Measurements from ENCODE around the gene APOO.

The APOO gene

DNA sequence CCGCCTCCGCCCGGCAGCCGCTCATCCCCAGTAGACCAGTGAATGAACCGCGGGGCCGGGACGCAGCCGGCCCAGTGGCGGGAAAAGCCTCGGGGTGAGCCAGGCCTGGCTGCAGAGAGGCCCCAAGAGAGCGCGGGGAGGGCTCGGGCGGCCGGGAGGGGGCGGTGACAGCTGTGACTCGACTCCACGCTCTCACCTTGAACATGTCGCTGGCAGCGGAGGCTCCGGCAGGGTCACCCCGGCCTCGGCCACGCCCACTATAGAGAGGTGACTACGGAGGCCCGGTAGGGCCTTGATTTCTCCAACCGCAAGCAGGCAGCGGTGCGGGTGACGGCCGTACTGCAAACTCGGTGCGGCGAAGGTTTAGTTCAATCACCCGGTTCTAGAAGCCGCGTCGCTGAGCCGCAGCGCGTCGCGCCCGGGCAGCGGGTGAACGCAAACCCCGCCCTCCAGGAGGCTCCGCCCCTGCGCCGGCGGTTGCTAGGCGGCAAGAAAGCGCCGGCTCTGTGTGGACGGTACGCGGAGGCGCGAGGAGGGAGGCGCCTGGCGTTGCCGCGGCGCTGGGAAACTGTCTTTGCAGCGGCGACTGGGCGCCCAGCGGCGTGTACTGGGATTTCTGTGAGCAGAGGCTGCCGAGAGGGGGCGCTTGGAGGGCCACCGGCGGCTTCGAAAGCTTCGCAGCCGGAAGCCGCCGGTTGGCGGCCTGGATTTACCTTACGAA is at the start of gene APOO, which contains the start of gene CXorf58:
TSS of gene APOO (minus strand) at position 441 of the 721 bp plus-strand sequence. CDS start at position 205, 236 bp downstream.
TSS of gene CXorf58 (plus strand) at position 509 of the 721 bp plus-strand sequence. CDS start 2,297 bp downstream, outside the sequence.
- DNase-seq (ENCODE audit: low read depth) = peak; percentile 91
- TF ChIP-seq, protein P1, sequence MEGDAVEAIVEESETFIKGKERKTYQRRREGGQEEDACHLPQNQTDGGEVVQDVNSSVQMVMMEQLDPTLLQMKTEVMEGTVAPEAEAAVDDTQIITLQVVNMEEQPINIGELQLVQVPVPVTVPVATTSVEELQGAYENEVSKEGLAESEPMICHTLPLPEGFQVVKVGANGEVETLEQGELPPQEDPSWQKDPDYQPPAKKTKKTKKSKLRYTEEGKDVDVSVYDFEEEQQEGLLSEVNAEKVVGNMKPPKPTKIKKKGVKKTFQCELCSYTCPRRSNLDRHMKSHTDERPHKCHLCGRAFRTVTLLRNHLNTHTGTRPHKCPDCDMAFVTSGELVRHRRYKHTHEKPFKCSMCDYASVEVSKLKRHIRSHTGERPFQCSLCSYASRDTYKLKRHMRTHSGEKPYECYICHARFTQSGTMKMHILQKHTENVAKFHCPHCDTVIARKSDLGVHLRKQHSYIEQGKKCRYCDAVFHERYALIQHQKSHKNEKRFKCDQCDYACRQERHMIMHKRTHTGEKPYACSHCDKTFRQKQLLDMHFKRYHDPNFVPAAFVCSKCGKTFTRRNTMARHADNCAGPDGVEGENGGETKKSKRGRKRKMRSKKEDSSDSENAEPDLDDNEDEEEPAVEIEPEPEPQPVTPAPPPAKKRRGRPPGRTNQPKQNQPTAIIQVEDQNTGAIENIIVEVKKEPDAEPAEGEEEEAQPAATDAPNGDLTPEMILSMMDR (IDR thresholded peaks at IDR 0.05; ENCODE audit: insufficient read depth, low read depth, low read length, missing control alignments) = peak; percentile 73
- peak within 1 kb of the TSS; percentile 64 for H3K4me3 ChIP-seq (ENCODE audit: low read length)

DNA sequence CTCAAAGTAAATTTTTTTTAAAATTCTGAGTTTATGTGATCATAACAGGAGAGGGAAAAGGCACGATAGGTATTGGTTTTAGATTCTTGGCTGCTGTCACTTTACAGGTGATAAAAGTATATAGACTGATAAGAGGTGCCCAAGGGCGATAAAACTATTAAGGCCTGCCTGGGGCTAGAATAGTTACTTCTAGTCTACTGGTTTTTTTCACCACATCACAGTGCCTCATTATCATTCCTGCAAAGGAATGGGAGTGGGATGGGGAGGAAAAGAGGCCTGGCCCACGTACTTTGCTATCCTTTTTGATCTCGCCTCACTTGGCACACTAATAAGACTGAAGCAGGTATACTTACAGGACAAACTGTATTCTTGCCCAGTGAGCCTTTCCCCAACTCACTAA is 46.7 kb upstream of the APOO start:
- H3K4me3 ChIP-seq (ENCODE audit: low read length) = no peak overlapping the region
- no peak for DNase-seq (ENCODE audit: low read depth)
- TF ChIP-seq, protein P1 (IDR thresholded peaks at IDR 0.05; ENCODE audit: insufficient read depth, low read depth, low read length, missing control alignments) = no peak

DNA sequence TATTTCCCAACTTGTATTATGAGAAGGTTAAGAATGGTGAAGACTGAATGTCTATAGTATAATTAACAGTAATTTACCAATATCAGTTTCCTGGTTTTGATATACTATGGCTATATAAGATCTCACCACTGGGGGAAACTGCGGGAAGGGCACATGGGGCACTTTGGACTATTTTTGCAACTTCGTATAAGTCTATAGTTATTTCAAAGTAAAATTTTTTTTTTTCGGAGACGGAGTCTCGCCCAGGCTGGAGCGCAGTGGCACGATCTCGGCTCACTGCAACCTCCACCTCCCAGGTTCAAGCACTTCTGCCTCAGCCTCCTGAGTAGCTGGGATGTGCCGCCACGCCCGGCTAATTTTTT is 46.2 kb upstream of the APOO start:
- H3K4me3 ChIP-seq (ENCODE audit: low read length) = no peak overlapping the region
- DNase-seq (ENCODE audit: low read depth) = no peak
- TF ChIP-seq, protein P1 (IDR thresholded peaks at IDR 0.05; ENCODE audit: insufficient read depth, low read depth, low read length, missing control alignments) = no peak

DNA sequence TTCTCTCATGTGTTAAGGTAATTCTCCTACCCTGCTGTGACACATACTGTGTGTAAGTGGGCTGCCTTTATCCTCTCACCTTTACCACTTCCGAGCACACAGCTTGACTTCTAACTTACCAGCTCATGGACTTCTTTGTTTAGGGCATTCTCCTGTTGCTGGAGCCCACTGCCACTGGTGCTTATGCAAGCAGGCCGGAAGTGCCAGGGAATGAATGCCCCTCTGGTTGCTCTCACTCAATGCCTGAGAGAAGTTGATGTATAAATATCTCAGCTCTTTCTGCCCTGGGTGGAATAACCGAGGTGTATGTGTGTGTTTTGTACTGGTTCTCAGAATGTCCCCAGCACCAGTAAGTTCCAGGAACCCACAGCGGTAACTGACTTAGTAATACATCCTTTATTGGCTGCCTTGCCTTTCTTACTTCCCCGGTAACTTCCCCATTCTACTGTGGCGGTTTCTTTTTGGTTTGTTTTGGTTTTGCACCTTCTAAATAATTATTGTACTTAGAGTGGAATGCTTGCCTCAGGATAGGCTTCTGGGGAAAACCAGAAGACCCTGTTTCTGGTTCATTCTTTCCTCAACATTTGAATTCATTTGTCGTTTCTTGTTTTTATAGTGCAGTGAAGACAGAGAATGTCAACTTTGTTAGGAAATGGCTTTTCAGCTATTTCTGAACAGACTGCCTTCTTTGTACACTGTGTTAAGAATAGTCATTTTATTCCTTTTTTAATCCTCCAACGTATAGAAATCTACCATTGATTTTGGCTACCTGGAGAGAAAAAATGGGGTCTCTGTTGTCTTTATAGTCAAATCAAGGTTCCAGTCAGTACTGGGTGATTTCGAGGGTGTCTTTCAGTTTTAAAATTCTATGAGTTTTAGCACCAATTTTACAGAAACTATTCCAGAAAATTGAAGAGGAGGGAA is 45.5 kb upstream of the APOO start:
- no peak for DNase-seq (ENCODE audit: low read depth)

DNA sequence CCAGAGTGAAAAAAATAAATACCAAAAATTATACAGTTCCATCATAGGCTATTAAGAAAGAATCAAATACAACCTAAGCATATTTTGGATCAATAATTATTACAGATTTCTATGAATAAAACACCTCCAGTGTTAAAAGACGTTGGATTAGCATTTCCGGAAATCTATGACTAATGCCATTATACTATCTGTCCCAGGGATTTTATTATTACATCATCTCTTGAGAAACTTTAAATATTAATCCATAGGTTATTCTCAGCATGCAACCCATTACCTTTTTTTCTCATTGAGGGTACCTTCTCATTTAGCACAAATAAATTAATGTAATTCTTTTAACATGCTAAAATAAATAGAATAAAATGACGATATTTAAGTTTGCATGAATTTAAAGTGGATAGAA is 44.7 kb upstream of the APOO start:
- H3K4me3 ChIP-seq (ENCODE audit: low read length) = no peak overlapping the region

More for the DNA sequence above, 45.5 kb upstream of the APOO start:
- H3K4me3 ChIP-seq (ENCODE audit: low read length) = no peak overlapping the region
- TF ChIP-seq, protein P1 (IDR thresholded peaks at IDR 0.05; ENCODE audit: insufficient read depth, low read depth, low read length, missing control alignments) = no peak

DNA sequence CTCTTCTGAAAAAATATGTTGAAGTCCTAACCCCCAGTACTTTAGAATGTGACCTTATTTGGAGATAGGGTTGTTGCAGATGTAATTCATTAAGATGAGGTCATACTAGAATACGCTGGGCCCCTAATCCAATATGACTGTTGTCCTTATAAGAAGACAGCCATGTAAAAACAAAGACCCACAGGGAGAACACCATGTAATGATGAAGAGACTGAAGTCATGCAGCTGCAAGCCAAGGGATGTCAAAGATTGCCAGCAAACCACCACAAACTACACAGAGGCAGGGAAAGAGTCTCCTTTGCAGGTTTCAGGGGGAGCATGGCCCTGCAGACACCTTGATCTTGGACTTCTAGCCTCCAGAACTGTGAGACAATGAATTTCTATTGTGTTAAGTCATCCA is 37.5 kb upstream of the APOO start:
- DNase-seq (ENCODE audit: low read depth) = no peak
- TF ChIP-seq, protein P1 (IDR thresholded peaks at IDR 0.05; ENCODE audit: insufficient read depth, low read depth, low read length, missing control alignments) = no peak
- no peak overlapping the region for H3K4me3 ChIP-seq (ENCODE audit: low read length)

More for the DNA sequence above, 44.7 kb upstream of the APOO start:
- peak; percentile 16 for DNase-seq (ENCODE audit: low read depth)
- TF ChIP-seq, protein P1 (IDR thresholded peaks at IDR 0.05; ENCODE audit: insufficient read depth, low read depth, low read length, missing control alignments) = no peak
